NOMO-1 (cell line): ENCODE results near the gene CD28.
"Not testable (repeated sequence)": the region's sequence is repeated elsewhere in the genome, so short reads cannot be mapped to it uniquely, and the experiment has no call there.

Source experiments
- DNase-seq, 2 experiments: peaks; one replicate each; lab custom pipeline; 2025; ENCODE audit not compliant: unreplicated experiment in 2 of 2; lab: John Stamatoyannopoulos, UW

The CD28 gene

DNA sequence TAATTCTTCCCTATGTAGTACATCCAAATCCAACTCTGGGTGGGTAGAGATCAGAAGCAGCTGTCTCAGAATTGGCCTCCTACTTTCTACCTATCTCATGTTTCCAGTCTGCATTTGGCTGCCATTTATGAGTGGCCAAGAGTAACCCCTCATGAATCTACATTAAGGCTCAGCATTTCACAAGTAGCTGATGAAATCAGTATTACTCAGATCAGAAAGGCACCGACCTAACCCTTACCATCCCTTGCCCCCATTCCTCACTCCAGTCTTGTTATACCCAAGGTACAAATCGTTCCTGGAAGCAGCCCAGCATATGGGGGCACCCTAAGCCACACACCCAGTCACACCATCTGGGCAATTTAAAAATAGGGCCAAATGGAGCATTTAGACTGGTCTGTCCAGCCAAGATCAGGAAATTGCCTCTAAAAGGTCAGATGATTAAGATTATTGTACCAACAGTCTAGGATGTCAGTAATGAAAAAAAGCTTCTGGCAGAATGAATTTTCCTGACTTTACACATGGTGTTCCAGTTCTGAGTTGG is 37.1 kb downstream of the CD28 start:
- DNase-seq: no peak

GRCh38 chr2:203744091-203744490 is 37.7 kb downstream of the CD28 start:
- no peak for DNase-seq

GRCh38 chr2:203745267-203745666 is 38.8 kb downstream of the CD28 start:
- no peak for DNase-seq

GRCh38 chr2:203748331-203749126 is 42.1 kb downstream of the CD28 start:
- no peak for DNase-seq

DNA sequence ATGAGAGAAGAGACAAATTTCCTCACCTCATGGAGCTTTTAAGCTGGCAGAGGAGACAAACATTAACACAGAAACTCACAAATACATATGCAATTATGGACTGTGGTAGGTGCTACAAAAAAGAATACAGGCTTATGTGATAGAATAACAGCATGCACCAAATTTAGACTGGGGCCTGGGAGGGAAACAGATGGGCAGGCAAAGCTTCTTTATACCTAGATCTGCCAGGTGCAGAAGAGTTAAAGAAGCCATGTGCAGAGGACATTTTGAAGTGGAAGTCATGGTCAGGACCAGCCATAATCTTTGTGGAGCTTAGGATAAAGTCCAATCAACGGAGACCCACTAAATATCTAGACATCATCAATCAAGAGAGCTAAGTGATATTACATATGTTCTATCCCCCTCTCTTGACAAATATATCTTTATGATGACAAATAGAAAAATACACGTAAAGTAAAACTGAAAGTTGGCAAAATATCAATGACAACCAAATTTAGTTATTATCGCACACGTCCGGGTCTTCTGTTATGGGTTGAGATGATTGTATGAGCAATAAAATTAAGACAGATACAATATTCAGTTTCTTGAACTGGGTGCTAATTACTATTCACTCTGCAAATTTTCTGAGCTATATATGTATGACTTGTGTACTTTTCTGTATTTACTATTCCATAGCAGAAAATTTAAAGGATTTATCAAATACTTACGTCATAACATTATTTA is 44.1 kb downstream of the CD28 start:
- DNase-seq: no peak

GRCh38 chr2:203751685-203752271 is 45.3 kb downstream of the CD28 start:
- DNase-seq: peak in 1 of 2 experiments; percentile 9

GRCh38 chr2:203756161-203756560 is 49.7 kb downstream of the CD28 start:
- DNase-seq: no peak

DNA sequence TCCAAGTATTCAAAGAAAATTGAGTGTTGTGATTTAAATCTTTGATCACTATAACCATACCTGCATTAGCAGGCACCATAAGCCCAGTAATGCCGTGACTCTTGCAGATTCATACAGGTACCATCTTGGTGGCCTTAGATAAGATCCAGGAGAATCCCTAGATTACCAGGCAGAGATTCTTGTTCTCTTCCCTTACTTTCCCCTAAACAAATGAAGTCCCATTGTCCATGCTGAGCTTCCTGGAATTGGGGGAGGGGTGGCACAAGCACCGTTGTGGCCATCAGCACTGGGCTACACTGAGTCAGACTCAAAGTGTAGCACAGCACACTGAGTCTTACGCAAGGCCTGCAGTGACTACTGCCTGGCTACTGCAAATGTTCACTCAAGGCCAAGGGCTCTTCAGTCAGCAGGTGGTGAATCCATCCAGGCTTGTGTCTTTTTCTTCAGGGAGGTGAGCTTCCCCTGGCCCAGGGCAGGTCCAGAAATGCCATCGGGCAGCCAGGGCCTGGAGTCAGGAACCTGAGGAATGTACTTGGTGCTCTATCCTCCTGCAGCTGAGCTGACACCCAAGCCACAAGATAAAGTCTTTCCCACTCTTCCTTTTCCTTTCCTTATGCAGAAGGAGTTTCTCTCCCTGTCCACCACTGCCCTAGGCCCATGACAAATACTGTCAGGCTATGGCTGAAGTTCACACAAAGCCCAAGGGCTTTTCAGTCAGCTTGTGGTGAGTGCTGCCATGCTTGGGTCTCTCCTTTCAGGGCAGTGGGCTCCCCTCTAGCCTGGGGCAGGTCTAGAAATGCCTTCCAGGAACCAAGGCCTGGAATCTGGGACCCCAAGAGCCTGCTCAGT is 52.6 kb downstream of the CD28 start:
- DNase-seq: no peak

DNA sequence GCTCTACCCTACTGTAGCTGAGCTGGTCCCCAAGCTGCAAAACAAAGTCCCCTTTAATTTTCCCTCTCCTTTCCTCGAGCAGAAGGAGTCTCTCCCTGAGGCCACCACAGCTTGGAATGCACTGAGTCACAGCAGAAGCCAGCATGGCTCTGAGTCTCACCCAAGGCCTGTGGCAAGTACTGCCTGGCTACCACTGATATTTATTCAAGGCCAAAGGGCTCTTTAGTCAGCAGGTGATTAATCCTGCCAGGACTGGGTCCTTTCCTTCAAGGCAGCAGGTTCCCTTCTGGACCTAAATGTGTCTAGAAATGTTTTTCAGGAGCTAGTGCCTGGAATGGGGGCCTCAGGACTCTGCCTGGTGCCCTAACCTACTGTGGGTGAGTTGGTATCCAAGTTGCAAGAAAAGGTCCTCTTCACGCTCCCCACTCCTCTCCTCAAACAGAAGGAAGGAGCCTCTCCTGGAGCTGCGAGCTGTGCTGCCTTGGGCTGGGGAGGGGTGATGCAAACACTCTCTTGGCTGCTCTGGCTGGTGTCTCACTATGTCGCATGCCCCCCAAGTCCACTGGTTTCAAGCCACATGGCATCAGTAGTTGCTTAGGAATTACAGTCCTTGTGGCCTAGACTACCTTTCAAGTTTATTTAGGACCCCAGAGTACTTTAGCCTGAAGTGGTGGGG is 53.4 kb downstream of the CD28 start:
- no peak for DNase-seq

DNA sequence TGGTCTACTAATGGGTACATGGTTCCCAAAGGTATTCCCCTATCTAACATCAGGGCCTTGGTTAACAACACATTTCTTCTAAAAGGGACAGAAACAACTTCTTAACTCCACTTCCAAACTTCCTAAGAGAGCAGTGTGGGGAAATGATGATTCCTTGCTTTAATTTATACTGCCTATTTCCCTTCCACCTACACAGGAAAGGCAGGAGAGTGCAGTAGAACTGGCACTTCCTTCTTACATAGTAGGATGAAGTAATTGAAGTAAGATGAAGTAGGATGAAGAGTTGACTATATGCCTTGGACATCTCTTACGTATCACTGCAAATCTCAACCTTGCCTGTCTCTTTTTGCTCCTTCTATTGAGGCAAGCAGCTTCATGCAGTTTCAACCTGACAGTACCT is 54.7 kb downstream of the CD28 start:
- no peak for DNase-seq

- DNase-seq: no peak
These were observed 57.0 kb downstream of the CD28 start for GRCh38 chr2:203763241-203763937.

- no peak for DNase-seq
These were observed 57.7 kb downstream of the CD28 start for GRCh38 chr2:203763938-203764664.

DNA sequence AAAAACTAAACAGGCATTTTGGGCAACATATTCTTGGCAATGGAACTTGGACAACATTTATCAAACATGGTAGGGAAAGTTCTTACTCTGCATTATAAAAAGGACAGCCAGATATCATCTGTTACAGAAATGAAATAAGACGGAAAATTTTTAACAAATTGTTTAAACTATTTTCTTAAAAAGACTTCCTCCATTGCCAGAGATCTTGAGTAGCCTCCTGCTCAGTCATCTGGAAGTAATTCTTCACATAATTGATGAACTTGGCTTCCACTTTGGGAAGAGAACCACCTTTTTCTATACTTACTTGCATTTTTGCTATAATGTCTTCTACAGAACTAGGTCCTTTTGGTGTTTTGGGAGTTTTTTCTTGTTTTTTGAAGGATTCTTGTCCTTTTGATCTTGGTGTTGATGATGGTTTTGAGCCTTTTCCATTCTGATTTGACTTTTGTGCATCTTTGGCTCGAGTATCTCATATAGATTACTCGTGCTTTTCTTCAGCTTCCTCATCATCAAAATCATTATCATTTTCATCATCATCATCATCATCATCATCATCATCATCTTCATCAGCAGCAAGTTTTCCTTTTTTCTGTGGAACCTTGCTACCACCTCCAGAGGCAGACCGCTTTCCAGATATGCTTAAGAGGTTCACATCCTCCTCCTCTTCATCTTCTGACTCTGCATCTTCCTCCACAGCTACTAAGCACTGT is 66.2 kb downstream of the CD28 start:
- DNase-seq: no peak

- no peak for DNase-seq
These were observed 68.3 kb downstream of the CD28 start for GRCh38 chr2:203774760-203775159.

GRCh38 chr2:203775684-203776083 is 69.2 kb downstream of the CD28 start:
- DNase-seq: no peak

DNA sequence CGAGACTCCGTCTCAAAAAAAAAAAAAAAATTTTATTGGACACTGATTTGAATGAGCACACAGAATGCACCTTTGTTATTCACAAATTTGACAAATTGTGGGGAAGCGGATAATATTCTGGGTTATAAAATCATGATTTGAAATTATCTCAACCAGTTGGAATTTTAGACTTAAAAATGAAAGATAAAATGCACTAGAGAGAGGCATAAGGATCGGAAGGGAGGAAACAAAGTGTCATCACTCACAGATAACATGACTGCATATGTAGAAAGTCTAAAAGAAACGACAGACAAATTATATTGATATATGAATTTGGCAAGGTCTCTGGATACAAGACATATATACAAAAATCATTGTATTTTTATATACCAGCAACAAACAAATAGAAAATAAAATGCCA is 70.6 kb downstream of the CD28 start:
- no peak for DNase-seq

DNA sequence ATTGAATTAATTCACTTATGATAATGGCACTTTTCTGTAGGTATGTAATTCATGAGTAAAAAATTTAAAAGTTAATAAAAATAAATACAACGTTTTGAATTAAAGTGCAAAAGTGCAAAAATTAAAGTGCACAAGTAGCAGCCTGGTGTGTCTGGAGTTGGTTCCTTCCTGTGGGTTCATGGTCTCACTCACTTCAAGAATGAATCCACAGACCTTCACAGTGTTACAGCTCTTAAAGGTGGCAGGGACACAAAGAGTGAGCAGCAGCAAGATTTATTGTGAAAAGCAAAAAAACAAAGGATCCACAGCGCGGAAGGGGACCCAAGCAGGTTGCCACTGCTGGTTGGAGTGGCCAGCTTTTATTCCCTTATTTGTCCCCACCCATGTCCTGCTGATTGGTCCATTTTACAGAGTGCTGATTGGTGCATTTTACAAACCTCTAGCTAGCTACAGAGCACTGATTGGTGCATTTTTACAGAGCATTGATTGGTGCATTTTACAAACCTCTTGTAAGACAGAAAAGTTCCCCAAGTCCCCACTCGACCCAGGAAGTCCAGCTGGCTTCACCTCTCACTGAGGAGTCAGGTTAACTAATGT is 73.1 kb downstream of the CD28 start:
- DNase-seq: not testable (repeated sequence)

DNA sequence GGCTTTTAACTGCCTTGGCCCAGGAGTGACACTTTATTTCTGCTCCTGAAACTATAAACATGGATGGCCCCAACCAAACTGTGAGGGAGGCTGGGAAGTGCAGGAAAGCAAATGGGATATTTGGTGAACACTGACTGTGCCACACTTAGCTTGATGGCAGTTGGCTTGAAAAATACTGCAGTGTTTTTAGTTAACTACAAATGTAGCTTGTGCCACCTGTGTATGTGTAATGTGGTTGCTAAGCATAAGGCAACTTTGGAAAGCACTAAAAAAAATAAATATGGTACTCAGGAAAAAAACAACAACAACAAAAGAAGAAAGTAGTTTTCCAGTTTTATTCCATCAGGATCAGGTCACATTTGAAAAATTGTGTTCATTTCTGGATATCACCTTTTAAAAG is 73.8 kb downstream of the CD28 start:
- DNase-seq: no peak
